GM12878 (cell line): ENCODE measurements around the gene UBB. TPM values are rescaled to one million over a fixed set of nuclear protein-coding genes. Genes with fewer than 3 reads are reported as not detected.

ENCODE experiments used
- BHLHE40 ChIP-seq, 2 experiments: fragments of 450-650 bp in 1 of 2; IDR thresholded peaks; 2 replicates each; pipeline ENCODE4 v1.6.1; 2011 to 2017; ENCODE audit warnings: low read depth in 2 of 2, borderline replicate concordance in 1 of 2, improper control_type of control experiment in 1 of 2, low read length in 1 of 2, mild to moderate bottlenecking in 1 of 2
- CBX5 ChIP-seq: sonication (generic); IDR thresholded peaks from 2 replicates; pipeline ENCODE4 v1.6.1; 2016; ENCODE audit warnings: low read depth, moderate library complexity, mild to moderate bottlenecking, inconsistent platforms
- CHD1 ChIP-seq: IDR thresholded peaks from 2 replicates; pipeline ENCODE4 v1.6.1; 2012; ENCODE audit warnings: low read depth, low read length, improper control_type of control experiment
- NKRF ChIP-seq: fragments of 450-650 bp; conservative IDR thresholded peaks from 2 replicates; pipeline ENCODE4 v1.6.1; 2017; ENCODE audit warnings: mild to moderate bottlenecking, moderate library complexity
- PML ChIP-seq: IDR thresholded peaks from 2 replicates; pipeline ENCODE4 v1.6.1; 2012; ENCODE audit warnings: low read length, inconsistent platforms
- RUNX3 ChIP-seq: IDR thresholded peaks from 2 replicates; pipeline ENCODE4 v1.6.1; 2012; ENCODE audit warnings: low read length, inconsistent platforms
- SMC3 ChIP-seq: IDR thresholded peaks from 2 replicates; pipeline ENCODE4 v1.6.1; 2011; ENCODE audit warnings: low read length, improper control_type of control experiment, borderline replicate concordance
- SREBF2 ChIP-seq: IDR thresholded peaks from 2 replicates; pipeline ENCODE4 v1.6.1; 2012; ENCODE audit warnings: mild to moderate bottlenecking, low read length
- ZBED1 ChIP-seq: IDR thresholded peaks from 2 replicates; pipeline ENCODE4 v1.6.1; 2016; ENCODE audit warnings: borderline replicate concordance
- ZBTB4 ChIP-seq: fragments of 450-650 bp; formaldehyde crosslinking; IDR thresholded peaks from 2 replicates; pipeline ENCODE4 v1.4.0; 2022; ENCODE audit warnings: mild to moderate bottlenecking, moderate library complexity
- polyA plus RNA-seq, 11 experiments: library from polyadenylated mRNA; depleted of rRNA in 4 of 11; unstranded in 6 of 11; stranded (reverse) in 5 of 11; fragments of >200 nt; fragmentation: Nextera tagmentation in 4 of 11; fragmentation: Illumina TruSeq in 1 of 11; extraction: Ambion mirVana in 4 of 11; extraction: Trizol in 1 of 11; gene quantifications; 1 replicate in 1 of 11; 2 replicates in 10 of 11; pipeline versions ENCODE4 v1.2.1 to v1.2.3, GENCODE V29; 2011 to 2016; ENCODE audit warnings: inconsistent platforms in 2 of 11, missing spikeins in 2 of 11, low read depth in 1 of 11
- total RNA-seq, 4 experiments: library from RNA; depleted of rRNA in 3 of 4; stranded (reverse); fragments of >200 nt in 3 of 4; fragmentation: Illumina TruSeq in 1 of 4; extraction: Trizol in 1 of 4; gene quantifications; 2 replicates each; pipeline versions ENCODE4 v1.2.1 to v1.2.3, GENCODE V29; 2013 to 2021

The UBB gene
- total and polyA plus RNA-seq, 10 of the 15 experiments (the other 5 are each of a cell fraction or from before 2014, with no cell fraction given) = 1,133 to 4,246 (median 2,099) TPM

- no peak for TF ChIP-seq NKRF
- no peak for TF ChIP-seq CHD1
- no peak for TF ChIP-seq SMC3
- no peak for TF ChIP-seq ZBED1
- TF ChIP-seq ZBTB4 = no peak
- TF ChIP-seq PML = no peak
- TF ChIP-seq CBX5 = no peak
- no peak for TF ChIP-seq BHLHE40 (IDR thresholded peaks at IDR 0.05; ENCODE audit: borderline replicate concordance in 1 of 2, low read depth in 2 of 2, low read length in 1 of 2)
- no peak for TF ChIP-seq SREBF2
- TF ChIP-seq RUNX3 = no peak
- TF ChIP-seq, all 136 proteins: peak for 0
Measured at GRCh38 chr17:16432017-16432416, 51.1 kb downstream of the UBB start (continued).

Other genes with a start within 250 kb of the UBB start
- 71.6 and 77.3 TPM in 2 replicates for gene NCOR1, start 165.6 kb upstream of the UBB start, total RNA-seq (2014; rRNA removed)
- 75.5 and 81.9 TPM in 2 replicates for gene NCOR1, start 165.6 kb upstream of the UBB start, total RNA-seq (2014; rRNA removed; fragmentation: Illumina TruSeq; extraction: Trizol)
- gene NCOR1, start 165.6 kb upstream of the UBB start, total RNA-seq (2021) = 102 and 109 TPM in 2 replicates
- gene NCOR1, start 165.6 kb upstream of the UBB start, polyA plus RNA-seq (2011; rRNA removed) = 78.2 and 94.5 TPM in 2 replicates
- gene NCOR1, start 165.6 kb upstream of the UBB start, polyA plus RNA-seq (2014; fragmentation: Illumina TruSeq; extraction: Trizol) = 75.0 and 81.0 TPM in 2 replicates
- gene NCOR1, start 165.6 kb upstream of the UBB start, polyA plus RNA-seq (2014; fragmentation: Nextera tagmentation; extraction: Ambion mirVana) = 10 to 100 TPM; 34.5 to 55.1 TPM
- gene NCOR1, start 165.6 kb upstream of the UBB start, polyA plus RNA-seq (2014; rRNA removed) = 72.8 and 83.9 TPM in 2 replicates
- gene NCOR1, start 165.6 kb upstream of the UBB start, polyA plus RNA-seq (2016; fragmentation: Nextera tagmentation; extraction: Ambion mirVana) = 100 to 1,000 TPM; 118 to 135 TPM
- 31.2 and 38.4 TPM in 2 replicates for gene PIGL, start 163.9 kb upstream of the UBB start, total RNA-seq (2014; rRNA removed)
- gene PIGL, start 163.9 kb upstream of the UBB start, total RNA-seq (2014; rRNA removed; fragmentation: Illumina TruSeq; extraction: Trizol) = 28.0 and 29.1 TPM in 2 replicates
- 29.5 and 31.5 TPM in 2 replicates for gene PIGL, start 163.9 kb upstream of the UBB start, total RNA-seq (2021)
- 44.8 and 52.5 TPM in 2 replicates for gene PIGL, start 163.9 kb upstream of the UBB start, polyA plus RNA-seq (2011; rRNA removed)
- 28.6 and 31.5 TPM in 2 replicates for gene PIGL, start 163.9 kb upstream of the UBB start, polyA plus RNA-seq (2014; fragmentation: Illumina TruSeq; extraction: Trizol)
- 10 to 100 TPM; 29.2 to 42.1 TPM for gene PIGL, start 163.9 kb upstream of the UBB start, polyA plus RNA-seq (2014; fragmentation: Nextera tagmentation; extraction: Ambion mirVana)
- gene PIGL, start 163.9 kb upstream of the UBB start, polyA plus RNA-seq (2014; rRNA removed) = 30.5 and 37.5 TPM in 2 replicates
- gene PIGL, start 163.9 kb upstream of the UBB start, polyA plus RNA-seq (2016; fragmentation: Nextera tagmentation; extraction: Ambion mirVana) = 10 to 100 TPM; 25.9 to 29.1 TPM
- gene CENPV, start 27.6 kb upstream of the UBB start, total RNA-seq (2014; rRNA removed) = 84.2 and 93.2 TPM in 2 replicates
- gene CENPV, start 27.6 kb upstream of the UBB start, total RNA-seq (2014; rRNA removed; fragmentation: Illumina TruSeq; extraction: Trizol) = 87.5 and 90.7 TPM in 2 replicates
- gene CENPV, start 27.6 kb upstream of the UBB start, total RNA-seq (2021) = 94.9 and 98.6 TPM in 2 replicates
- 83.7 and 93.4 TPM in 2 replicates for gene CENPV, start 27.6 kb upstream of the UBB start, polyA plus RNA-seq (2011; rRNA removed)
- gene CENPV, start 27.6 kb upstream of the UBB start, polyA plus RNA-seq (2014; fragmentation: Illumina TruSeq; extraction: Trizol) = 80.1 and 94.1 TPM in 2 replicates
- 10 to 100 TPM; 22.5 to 68.0 TPM for gene CENPV, start 27.6 kb upstream of the UBB start, polyA plus RNA-seq (2014; fragmentation: Nextera tagmentation; extraction: Ambion mirVana)
- gene CENPV, start 27.6 kb upstream of the UBB start, polyA plus RNA-seq (2014; rRNA removed) = 77.5 and 86.0 TPM in 2 replicates
- gene CENPV, start 27.6 kb upstream of the UBB start, polyA plus RNA-seq (2016; fragmentation: Nextera tagmentation; extraction: Ambion mirVana) = 10 to 100 TPM; 70.8 to 72.7 TPM
- 59.4 and 61.3 TPM in 2 replicates for gene TRPV2, start 34.5 kb downstream of the UBB start, total RNA-seq (2014; rRNA removed)
- 25.6 and 29.7 TPM in 2 replicates for gene TRPV2, start 34.5 kb downstream of the UBB start, total RNA-seq (2014; rRNA removed; fragmentation: Illumina TruSeq; extraction: Trizol)
- 87.4 and 93.7 TPM in 2 replicates for gene TRPV2, start 34.5 kb downstream of the UBB start, total RNA-seq (2021)
- 33.3 and 82.6 TPM in 2 replicates for gene TRPV2, start 34.5 kb downstream of the UBB start, polyA plus RNA-seq (2011; rRNA removed)
- 15.4 and 27.3 TPM in 2 replicates for gene TRPV2, start 34.5 kb downstream of the UBB start, polyA plus RNA-seq (2014; fragmentation: Illumina TruSeq; extraction: Trizol)
- gene TRPV2, start 34.5 kb downstream of the UBB start, polyA plus RNA-seq (2014; fragmentation: Nextera tagmentation; extraction: Ambion mirVana) = 10 to 100 TPM in 1 of 2 experiments, 1 to 10 TPM in 1; 8.9 to 29.2 TPM
- 48.8 and 58.4 TPM in 2 replicates for gene TRPV2, start 34.5 kb downstream of the UBB start, polyA plus RNA-seq (2014; rRNA removed)
- gene TRPV2, start 34.5 kb downstream of the UBB start, polyA plus RNA-seq (2016; fragmentation: Nextera tagmentation; extraction: Ambion mirVana) = 10 to 100 TPM; 83.6 to 94.4 TPM
- gene LRRC75A, start 111.1 kb downstream of the UBB start, total RNA-seq (2014; rRNA removed) = 0.06 and 0.11 TPM in 2 replicates
- not detected in 2 replicates for gene LRRC75A, start 111.1 kb downstream of the UBB start, total RNA-seq (2014; rRNA removed; fragmentation: Illumina TruSeq; extraction: Trizol)
- gene LRRC75A, start 111.1 kb downstream of the UBB start, total RNA-seq (2021) = 0.05 and 0.16 TPM in 2 replicates
- gene LRRC75A, start 111.1 kb downstream of the UBB start, polyA plus RNA-seq (2011; rRNA removed) = 0.07 TPM in 1 of 2 replicates, not detected in the other
- gene LRRC75A, start 111.1 kb downstream of the UBB start, polyA plus RNA-seq (2014; fragmentation: Illumina TruSeq; extraction: Trizol) = 0.01 and 0.13 TPM in 2 replicates
- under 1 TPM; 0.11 to 0.27 TPM for gene LRRC75A, start 111.1 kb downstream of the UBB start, polyA plus RNA-seq (2014; fragmentation: Nextera tagmentation; extraction: Ambion mirVana)
- gene LRRC75A, start 111.1 kb downstream of the UBB start, polyA plus RNA-seq (2014; rRNA removed) = 0.08 TPM in 1 of 2 replicates, not detected in the other
- gene LRRC75A, start 111.1 kb downstream of the UBB start, polyA plus RNA-seq (2016; fragmentation: Nextera tagmentation; extraction: Ambion mirVana) = 1 to 10 TPM; 1.0 to 1.3 TPM
- gene ZNF287, start 188.1 kb downstream of the UBB start, total RNA-seq (2014; rRNA removed) = 3.2 and 3.4 TPM in 2 replicates
- gene ZNF287, start 188.1 kb downstream of the UBB start, total RNA-seq (2014; rRNA removed; fragmentation: Illumina TruSeq; extraction: Trizol) = 3.8 and 4.7 TPM in 2 replicates
- gene ZNF287, start 188.1 kb downstream of the UBB start, total RNA-seq (2021) = 4.7 and 6.2 TPM in 2 replicates
- gene ZNF287, start 188.1 kb downstream of the UBB start, polyA plus RNA-seq (2011; rRNA removed) = 3.0 and 3.6 TPM in 2 replicates
- 3.1 and 3.2 TPM in 2 replicates for gene ZNF287, start 188.1 kb downstream of the UBB start, polyA plus RNA-seq (2014; fragmentation: Illumina TruSeq; extraction: Trizol)
- 1 to 10 TPM; 1.9 to 6.6 TPM for gene ZNF287, start 188.1 kb downstream of the UBB start, polyA plus RNA-seq (2014; fragmentation: Nextera tagmentation; extraction: Ambion mirVana)
- 3.5 and 4.1 TPM in 2 replicates for gene ZNF287, start 188.1 kb downstream of the UBB start, polyA plus RNA-seq (2014; rRNA removed)
- gene ZNF287, start 188.1 kb downstream of the UBB start, polyA plus RNA-seq (2016; fragmentation: Nextera tagmentation; extraction: Ambion mirVana) = 10 to 100 TPM; 10.3 to 15.5 TPM